ENCODE measurements around the gene THBS2. TPM values are rescaled to one million over a fixed set of nuclear protein-coding genes. Genes with fewer than 3 reads are reported as not detected.

THBS2 gene
- total and polyA plus RNA-seq, 10 of the 15 experiments (the other 5 are each of a cell fraction or from before 2014, with no cell fraction given), result 0.07 to 0.10 TPM; not detected in 8

GRCh38 chr6:169302255-169302654 lies 48.6 kb upstream of the THBS2 start:
- ATAC-seq (no peak), FAIRE-seq (no peak), DNase-seq (ENCODE audit: low read depth, low spot score) (no peak)
- Histone ChIP-seq H3K9me3 (replicated peaks; ENCODE audit: control insufficient read depth, insufficient read depth, low read length) (no peaks in the 10 kb centered on the region), H2AFZ (ENCODE audit: control insufficient read depth, low read depth, low read length) (no peak overlapping the region), H3K9ac (ENCODE audit: control insufficient read depth, insufficient read depth, low read length) (no peak overlapping the region), H3K4me3 (no peak overlapping the region), H3K79me2 (ENCODE audit: control insufficient read depth, insufficient read depth, low read length) (no peaks in the 10 kb centered on the region), H3K36me3 (ENCODE audit: control insufficient read depth in 2 of 2, insufficient read depth in 2 of 2, low read length in 1 of 2) (no peaks in the 10 kb centered on the region), H3K27ac (ENCODE audit: control insufficient read depth, insufficient read depth) (no peak overlapping the region), H3K27me3 (replicated peaks in 1 of 2; ENCODE audit: control insufficient read depth in 2 of 2, insufficient read depth in 2 of 2, low read length in 1 of 2) (no peaks in the 10 kb centered on the region), H4K20me1 (ENCODE audit: control insufficient read depth, insufficient read depth) (no peaks in the 10 kb centered on the region), H3K4me1 (ENCODE audit: control insufficient read depth, insufficient read depth, low read length) (no peaks in the 10 kb centered on the region), H3K4me2 (ENCODE audit: control insufficient read depth, insufficient read depth) (no peak overlapping the region)
- RAD21 ChIA-PET (ENCODE audit: unreplicated experiment), result no interaction called here
- SMC1A ChIA-PET (ENCODE audit: uncharacterized antibody, unreplicated experiment), result no interaction called here
- intact Hi-C loops (cut with micrococcal nuclease; ENCODE audit: unreplicated experiment) (no loop called here), in situ Hi-C loops (cut with MboI) (no loop called here)
- POLR2A ChIA-PET, result no interaction called here
- CTCF ChIA-PET, result no interaction called here
- no TSS peak for BruUV-seq (replicated peaks)
- TF ChIP-seq E4F1 (IDR thresholded peaks at IDR 0.05; ENCODE audit: borderline replicate concordance, partially characterized antibody) (no peak), NFYA (IDR thresholded peaks at IDR 0.05; ENCODE audit: borderline replicate concordance, low read depth, low read length) (no peak), KLF5 (IDR thresholded peaks at IDR 0.05; ENCODE audit: partially characterized antibody) (no peak), EZH2 (IDR thresholded peaks at IDR 0.05; ENCODE audit: borderline replicate concordance, control insufficient read depth, low read depth, low read length) (no peak), MXI1 (IDR thresholded peaks at IDR 0.05; ENCODE audit: low read depth, low read length) (no peak), ZSCAN29 (IDR thresholded peaks at IDR 0.05) (no peak), MEF2A (IDR thresholded peaks at IDR 0.05; ENCODE audit: insufficient read depth, low read depth, low read length) (no peak), CEBPZ (IDR thresholded peaks at IDR 0.05; ENCODE audit: low read depth, low read length) (no peak), IRF4 (IDR thresholded peaks at IDR 0.05; ENCODE audit: low read depth, low read length) (no peak), ZNF592 (IDR thresholded peaks at IDR 0.05) (no peak), HDAC6 (IDR thresholded peaks at IDR 0.05; ENCODE audit: unreplicated experiment) (no peak), NKRF (conservative IDR thresholded peaks at IDR 0.05) (no peak), MYC (IDR thresholded peaks at IDR 0.05; ENCODE audit: insufficient read depth, insufficient read length, insufficient replicate concordance, low read length, severe bottlenecking) (no peak)

Data from GM12878 (cell line).